PFSK-1 (cell line): ENCODE results near the gene CNTN5.

Experiments
- POLR2AphosphoS5 ChIP-seq: IDR thresholded peaks from 2 replicates; pipeline ENCODE4 v1.6.1; 2012; ENCODE audit warnings: low read depth, mild to moderate bottlenecking, control low read depth, low read length, moderate library complexity
- SIN3A ChIP-seq: IDR thresholded peaks from 2 replicates; pipeline ENCODE4 v1.6.1; 2012; ENCODE audit warnings: mild to moderate bottlenecking, low read length, moderate library complexity, borderline replicate concordance; ENCODE audit not compliant: insufficient read depth

- TF ChIP-seq POLR2AphosphoS5 (no peak), SIN3A (no peak)
These were observed 150.6 kb downstream of the CNTN5 start for GRCh38 chr11:99171330-99171729.
